GM19351 (cell line): ENCODE measurements around the gene FKBP5.
"Not testable (repeated sequence)": the region's sequence is repeated elsewhere in the genome, so short reads cannot be mapped to it uniquely, and the experiment has no call there.

ENCODE experiments used
- ATAC-seq: cut with Tn5 transposase; IDR thresholded peaks from one replicate; pipeline ENCODE4 v1.9.1; 2021; ENCODE audit warnings: mild to moderate bottlenecking, moderate library complexity; ENCODE audit not compliant: unreplicated experiment

FKBP5 gene

DNA sequence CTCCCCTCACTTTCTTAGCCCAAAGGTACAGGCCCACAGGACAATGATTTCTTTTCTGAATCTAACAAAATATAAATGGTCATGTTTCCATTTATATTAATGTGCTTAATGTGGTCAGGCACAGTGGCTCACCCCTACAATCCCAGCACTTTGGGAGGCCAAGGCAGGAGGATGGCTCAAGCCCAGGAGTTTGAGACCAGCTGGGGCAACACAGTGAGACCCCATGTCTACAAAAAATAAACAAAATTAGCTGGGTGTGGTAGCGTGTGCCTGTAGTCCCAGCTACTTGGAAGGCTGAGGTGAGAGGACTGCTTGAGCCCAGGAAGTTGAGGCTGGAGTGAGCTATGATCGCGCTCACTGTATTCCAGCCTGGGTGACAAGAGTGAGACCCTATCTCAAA lies 98.8 kb downstream of the FKBP5 start:
- no peak for ATAC-seq

DNA sequence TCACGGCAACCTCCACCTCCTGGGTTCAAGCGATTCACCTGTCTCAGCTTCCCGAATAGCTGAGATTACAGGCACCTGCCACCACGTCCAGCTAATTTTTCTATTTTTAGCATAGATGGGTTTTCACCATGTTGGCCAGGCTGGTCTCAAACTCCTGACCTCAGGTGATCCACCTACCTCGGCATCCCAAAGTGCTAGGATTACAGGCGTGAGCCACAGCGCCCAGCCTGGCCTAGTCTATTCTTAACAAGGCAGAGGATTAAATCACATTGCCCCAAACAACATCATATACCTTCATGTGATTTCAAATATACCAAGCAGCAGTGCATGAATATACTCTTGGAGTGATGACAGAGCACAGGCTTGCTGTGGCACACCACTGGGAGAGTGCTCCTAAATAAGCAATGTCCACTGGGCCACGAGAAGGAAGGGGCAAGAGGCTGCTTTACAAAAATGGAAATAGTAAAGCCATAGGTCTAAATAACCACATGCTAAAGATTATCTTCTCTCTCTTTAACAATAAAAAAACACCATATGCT lies 99.4 kb downstream of the FKBP5 start:
- ATAC-seq = no peak

DNA sequence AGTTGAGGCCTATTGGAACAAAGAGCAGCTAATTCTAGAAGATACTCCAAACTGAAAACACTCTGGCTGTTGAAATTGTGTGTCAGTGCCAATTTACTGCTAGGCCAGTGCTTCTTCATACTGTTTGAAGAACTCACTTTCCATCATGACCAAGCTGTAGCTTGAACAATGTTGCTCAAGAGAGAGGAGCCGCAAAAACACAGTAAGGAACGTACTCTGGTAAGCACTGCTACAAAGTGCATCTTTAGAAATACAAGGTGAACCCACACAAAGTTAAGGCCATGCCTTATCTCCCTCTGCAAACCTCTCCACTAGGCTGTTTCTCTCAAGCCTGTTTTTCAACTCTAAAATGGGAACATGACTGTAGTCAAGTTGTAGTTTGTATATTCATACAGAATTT lies 101.5 kb downstream of the FKBP5 start:
- ATAC-seq = no peak

DNA sequence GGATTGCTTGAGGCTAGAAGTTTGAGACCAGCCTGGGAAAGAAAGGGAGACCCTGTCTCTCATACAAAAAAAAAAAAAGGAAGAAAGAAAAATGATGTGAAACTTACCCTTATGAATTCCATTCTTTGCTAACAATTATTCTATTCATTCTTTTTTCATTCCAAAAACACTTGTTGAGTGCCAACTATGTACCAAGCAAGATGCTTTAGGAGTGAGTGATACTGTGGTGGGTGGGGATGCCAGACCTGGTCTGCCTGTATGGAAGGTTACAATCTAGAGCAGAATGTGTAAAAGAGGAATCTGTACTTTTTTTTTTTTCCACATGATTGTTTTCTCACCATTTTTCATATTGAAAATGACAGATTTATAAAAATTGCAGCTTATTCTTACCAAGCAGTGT lies 102.2 kb downstream of the FKBP5 start:
- no peak for ATAC-seq

DNA sequence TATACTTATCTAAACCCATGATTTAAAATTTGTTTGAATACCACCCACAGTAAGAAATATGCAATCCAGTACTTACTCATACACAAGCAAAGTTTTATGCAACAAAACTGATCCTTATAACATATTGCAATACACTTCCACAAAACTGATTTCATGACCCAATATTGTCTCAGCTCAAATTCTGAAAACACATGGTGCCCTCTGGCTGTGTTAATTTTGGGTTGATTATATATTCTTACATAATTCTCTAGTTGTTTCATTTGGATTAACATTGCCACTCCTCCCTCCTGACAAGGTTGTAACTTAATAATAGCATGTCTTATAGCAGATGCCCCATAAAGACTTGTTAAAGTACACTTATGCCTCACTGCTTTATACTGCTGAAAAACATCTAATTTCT lies 103.1 kb downstream of the FKBP5 start:
- ATAC-seq = no peak

DNA sequence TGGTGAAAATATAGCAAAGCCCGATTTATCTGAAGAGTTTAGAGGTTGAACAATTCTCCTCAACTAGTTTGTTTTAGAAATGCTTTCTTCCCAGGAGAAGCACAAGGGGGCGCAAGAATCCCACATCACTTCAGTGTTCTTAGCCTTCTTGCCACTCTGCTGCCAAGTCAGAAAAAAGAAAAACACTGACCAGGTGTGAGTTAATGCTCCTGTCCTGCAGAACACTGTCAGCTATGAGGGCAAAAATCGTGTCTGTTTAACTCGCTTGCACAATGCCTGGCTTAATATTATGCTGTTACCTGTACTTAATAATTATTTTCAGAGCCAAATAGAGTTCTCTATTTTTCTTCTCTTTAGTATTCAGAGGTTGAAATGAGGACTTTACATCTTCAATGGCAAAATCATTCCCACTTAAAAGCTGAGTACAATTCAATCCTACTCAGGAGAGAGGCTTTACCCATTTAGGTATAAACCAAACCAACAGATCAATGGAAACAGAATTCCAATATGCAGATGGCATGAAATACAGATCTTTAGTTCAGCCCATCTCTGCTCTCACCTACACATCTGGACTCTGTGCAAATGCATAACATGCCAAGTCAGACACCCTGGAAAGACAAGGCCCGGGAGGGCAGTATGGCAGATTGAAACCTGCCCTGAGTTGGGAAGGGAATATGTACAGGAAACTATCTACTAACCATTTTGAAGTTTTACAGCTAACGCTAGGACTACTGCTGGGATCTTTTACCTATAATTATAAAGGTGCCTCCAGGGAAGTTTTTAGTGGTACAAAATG lies 104.6 kb downstream of the FKBP5 start:
- ATAC-seq = no peak

DNA sequence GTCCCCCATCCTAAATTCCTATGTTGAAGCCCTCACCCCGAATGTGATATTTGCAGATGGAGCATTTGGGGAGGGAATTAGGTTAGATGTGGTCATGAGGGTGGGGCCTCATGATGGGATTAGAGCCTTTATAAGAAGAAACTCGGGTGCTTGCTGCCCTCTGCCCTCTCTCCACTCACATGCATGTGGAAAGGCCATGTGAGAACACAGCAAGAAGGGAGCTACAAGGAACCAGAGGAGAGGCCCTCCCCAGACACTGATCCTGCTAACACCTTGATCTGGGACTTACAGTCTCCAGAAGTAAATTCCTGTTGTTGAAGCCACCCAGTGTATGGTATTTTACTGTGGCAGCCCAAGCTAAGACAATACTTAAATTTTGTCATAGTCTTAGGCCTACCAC lies 106.4 kb downstream of the FKBP5 start:
- no peak for ATAC-seq

DNA sequence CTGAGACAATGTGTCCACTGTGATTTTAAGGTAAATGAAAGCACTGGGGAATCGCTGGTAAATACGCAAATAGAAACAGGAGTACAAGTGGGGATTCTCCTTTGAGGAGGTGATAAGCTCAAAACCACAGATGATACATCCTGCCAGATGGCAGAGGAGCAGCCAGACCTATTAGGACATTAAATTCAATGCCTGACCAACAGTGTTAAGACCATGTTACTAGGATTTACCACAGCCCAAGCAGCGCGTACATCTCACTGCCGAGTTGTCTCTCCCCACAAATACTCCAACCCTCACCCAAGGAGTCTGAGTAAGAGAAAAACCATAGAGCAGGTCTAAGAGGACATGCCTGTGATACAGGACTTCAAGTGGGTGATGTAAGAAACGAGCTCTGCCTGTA lies 107.1 kb downstream of the FKBP5 start:
- ATAC-seq = no peak

DNA sequence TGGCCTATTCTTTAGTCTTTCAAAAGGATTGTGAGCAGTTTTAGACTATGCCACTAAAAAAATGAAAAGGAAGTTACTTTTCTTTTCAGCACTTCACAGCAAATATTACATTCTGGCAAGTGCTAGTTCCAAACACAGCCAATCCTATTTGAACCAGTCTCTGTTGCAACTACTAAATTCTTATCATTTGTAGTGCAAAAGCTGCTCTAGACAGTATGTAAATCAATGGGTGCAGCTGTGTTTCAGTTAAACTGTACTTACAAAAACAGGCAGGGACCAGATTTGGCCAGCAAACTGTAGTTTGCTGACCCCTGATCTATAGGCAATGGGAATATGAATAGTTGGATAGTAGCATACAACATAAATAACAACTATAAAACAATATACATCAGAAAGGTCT lies 107.9 kb downstream of the FKBP5 start:
- ATAC-seq = no peak

DNA sequence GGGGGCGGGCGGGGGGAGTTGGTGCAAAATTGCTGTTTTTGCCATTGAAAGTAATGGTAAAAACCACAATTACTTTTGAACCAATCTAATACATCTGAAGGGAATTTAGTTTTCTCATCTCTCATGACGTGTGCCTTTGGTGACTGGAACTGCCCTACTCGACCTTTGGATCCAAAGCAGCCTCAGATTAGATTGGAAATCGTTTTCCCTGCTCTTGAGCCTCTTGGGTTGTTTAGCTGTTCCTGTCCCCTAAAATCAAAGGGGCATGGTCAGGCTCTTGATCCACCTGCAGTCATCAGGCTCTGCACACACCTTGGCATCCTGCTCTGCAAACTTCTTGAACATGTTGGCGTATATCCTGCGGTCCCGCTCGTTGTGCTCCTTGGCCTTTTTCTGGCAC lies 112.0 kb downstream of the FKBP5 start:
- ATAC-seq = no peak

DNA sequence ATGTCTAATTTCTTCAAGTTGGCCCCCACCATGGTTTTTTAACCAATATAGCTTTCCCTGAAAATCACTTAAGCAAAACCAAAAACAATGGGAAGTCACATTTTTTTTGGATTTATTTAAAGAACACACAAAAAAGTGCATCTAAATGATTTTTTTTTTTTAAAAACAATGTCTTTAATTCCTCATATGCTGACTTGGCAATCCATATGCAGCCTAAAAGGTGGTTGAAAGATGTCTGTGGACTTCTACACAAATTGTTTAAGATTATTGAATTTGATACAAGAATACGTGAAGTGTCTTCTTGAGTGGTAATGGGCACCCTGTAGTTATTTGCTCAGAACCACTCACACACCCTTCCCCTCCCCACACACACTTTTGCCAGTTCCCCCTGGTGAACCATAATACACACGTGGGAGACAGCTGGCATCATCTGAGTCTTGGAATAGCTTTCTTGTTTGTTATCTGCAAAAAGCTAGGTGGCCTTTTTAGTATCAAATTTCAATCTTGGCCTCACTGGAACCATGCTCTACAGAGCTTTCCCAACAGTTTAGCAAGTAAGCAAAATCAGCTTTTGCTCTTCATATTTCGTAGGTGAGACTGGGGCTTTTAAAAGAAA lies 115.1 kb downstream of the FKBP5 start:
- ATAC-seq = no peak

DNA sequence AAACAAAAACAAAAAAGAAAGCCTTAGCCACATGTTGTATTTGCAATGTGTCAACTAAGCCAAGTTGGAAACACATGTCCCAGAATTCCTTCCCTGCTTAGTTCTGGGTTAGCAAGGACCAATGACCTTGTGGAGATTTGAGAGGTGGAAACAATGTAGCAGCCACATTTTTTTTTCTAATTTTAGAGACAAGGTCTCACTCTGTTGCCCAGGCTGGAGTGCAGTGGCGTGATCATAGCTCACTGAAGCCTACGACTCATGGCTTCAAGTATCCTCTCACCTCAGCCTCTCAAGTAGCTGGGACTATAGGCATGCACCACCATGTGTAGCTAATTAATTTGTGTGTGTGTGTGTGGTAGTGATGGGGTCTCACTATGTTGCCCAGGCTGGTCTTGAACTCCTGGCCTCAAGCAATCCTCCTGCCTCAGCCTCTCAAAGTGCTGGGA lies 117.8 kb downstream of the FKBP5 start:
- not testable (repeated sequence) for ATAC-seq

DNA sequence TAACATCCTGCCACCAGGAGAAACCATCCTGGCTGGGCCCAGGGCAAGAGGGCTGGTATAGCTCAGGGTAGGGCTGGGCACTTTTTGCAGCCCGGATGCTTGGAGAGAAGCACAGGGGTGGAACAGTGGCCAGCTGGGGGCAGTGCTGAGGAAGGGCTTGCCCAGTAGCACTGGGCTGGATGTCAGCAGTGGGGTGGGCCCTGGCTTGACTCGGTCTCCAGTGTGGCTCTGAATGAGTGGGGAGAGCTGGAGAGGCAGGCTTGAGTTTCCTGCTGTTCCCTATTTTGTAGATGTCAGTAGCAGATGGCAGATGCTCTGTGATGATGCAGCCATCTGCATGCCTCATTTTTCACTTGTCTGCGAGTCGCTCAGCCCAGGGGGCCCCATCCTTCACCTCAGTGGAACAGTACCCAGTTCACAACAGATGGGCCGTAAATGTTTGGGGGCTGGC lies 119.7 kb downstream of the FKBP5 start:
- no peak for ATAC-seq

DNA sequence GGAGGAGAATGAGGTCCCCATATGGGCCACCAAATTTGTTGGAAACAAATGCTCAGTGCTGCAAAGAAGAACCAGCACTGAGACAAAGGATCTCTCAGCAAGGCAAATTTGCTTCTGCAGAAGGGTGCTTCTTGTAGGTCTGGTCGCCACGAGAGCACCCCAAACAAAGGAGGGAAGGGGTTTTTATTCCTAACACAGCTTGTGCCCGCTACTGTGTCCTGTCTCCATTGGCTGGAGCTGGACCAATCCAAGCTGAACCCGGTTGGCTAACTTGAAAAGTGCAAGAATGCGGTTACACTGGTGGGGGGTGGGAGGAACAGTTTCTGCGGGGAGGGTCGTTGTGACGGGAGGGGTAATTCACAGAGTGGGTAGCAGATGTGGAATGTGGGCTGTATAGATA lies 121.9 kb downstream of the FKBP5 start:
- no peak for ATAC-seq

DNA sequence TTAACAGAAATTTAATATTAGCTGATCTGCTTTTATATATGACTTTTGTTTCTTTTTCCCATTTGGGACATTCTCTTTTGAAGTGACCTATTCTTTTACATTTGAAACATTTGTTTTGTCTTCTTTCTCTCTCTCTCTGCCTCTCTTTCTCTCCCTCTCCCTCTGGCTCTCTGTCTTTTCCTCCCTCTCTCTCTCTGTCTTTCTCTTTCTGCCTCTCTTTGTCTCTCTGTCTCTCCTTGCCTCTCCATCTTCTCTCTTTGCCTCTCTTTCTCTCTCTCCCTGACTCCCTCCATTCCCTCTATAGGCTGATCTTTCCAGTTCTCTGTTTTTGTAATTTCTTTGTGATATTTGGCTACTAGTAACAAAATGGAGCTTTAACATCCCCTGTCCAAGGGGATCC lies 124.0 kb downstream of the FKBP5 start:
- no peak for ATAC-seq

DNA sequence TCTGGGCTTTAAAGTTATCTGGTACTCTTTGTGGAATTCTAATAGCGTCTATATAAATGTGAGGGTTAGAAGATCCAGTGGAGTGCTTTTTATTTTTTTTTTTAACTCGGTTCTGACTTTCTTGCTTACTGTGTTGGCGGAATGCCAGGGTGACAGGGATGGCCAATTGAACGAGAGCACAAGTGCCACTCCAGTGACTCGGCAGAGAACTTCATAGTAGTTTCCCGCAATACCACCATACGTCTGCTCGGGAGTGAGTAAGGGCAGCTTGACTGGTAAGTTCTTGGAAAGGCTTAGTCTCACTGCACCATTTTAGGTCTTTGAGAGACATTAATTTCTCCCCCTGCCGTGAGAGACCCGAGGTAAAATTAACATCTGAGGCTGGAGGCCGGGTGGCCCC lies 126.7 kb downstream of the FKBP5 start:
- ATAC-seq = no peak

DNA sequence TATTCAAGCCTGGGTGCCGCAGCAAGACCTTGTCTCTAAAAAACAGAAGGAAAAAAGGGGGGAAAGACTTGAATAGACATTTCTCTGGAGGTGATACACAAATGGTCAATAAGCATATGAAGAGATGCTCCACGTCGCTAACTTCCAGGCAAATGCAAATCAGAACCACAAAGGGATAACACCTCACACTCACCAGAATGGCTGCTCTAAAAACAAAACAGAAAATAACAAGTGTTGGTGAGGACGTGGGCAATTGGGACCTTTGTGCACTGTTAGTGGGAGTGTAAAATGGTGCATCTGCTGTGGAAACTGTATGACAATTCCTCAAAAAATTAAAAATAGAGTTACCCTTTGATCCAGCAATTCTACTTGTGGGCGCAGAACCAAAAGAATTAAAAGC lies 127.6 kb downstream of the FKBP5 start:
- ATAC-seq = no peak

DNA sequence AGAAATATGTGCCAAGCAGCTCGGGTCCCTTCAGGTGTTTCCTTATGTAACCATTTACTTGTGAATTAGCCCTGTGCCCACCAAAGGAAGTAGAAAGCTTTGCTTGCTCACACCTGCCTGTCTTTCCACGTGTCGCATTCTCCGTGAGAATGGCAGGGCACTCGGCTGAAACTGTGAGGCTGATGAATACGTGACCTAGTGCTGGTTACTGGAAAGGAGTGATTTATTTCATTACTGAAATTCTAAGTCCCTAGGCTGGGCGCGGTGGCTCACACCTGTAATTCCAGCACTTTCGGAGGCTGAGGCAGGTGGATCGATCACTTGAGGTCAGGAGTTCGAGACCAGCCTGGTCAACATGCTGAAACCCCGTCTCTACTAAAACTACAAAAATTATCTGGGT lies 130.1 kb downstream of the FKBP5 start:
- ATAC-seq = no peak

DNA sequence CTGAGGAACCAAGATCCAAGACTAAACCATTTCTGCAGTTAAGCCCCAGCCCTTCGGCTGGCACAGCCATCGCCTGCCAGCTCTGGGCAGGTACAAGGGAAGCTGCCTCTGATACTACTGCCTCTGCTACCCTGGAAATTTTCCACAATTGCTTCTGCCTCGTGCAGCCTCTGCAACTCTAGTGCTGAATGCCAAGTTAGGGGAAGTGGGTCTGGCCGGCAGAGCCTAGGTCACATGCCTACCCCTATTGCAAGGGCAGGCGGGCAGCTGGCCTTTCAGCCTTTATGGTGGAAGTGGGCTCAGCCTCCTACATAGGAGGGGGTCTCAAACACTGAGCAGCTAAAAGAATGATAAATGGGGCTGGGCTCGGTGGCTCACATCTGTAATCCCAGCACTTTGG lies 131.5 kb downstream of the FKBP5 start:
- ATAC-seq = no peak

DNA sequence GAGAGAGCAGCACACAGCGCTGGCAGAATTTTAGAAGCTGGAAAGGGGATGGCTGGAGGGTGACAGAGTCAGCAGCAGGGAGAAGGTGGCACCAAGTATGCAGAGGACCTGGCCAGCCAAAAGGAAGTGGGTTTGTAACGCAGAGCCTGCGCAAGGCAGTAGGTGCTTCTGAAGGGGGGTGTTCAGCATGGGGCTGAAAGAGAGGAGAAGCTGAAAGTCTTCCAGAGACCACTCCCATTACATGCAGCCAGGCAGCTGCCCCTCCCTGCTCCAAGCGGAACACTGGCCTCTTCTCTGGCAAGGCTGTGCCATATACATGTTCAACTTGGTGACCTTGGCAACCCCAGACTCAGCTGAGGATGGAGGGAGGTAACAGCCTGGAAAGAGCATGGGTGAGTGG lies 133.9 kb downstream of the FKBP5 start:
- no peak for ATAC-seq

DNA sequence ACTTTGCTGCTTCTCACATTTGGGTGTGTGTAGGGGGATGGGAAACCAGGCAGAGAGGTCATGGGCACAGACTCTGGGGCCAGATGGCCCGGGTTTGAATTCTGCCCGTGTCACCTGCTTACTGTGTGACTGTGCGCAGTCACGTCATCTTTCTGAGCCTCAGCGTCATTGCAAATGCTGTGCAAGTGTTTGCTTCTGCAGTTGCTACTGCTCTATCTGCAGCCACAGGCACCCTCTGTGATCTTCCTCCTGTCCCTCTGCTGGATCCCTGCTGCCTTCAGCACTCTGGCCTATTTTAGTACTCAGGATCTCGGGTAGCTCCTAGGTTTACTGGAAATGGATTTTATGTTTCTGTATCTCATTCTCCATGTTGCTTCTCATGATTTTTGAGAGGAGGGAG lies 135.4 kb downstream of the FKBP5 start:
- no peak for ATAC-seq

DNA sequence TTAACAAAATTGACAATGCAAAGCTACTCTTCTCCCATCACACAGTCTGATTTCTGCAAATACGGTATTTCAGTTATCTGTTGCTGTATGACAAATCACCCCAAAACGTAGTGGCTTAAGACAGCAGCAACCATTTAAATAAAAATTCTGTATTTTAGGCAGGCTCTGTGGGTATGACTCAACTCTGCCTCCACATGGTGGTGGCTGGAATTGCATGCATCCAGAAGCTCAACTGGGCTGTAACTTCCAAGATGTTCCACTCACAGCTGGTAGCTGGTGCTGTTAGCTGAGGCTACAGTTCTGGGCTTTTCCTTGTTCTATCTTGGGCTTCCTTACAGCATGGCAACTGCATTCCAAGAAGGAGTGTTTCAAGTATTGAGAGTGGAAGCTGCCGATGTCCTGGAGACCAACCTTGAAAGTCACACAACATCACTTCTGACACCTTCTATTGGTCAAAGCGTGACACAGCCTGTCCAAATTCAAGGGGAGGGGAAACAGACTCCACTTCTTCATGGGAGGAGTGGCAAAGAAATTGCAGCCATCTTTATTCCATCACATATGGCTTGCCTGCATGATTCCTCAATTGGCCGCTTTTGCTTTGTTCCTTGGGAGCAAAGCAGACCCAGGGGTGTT lies 136.3 kb downstream of the FKBP5 start:
- ATAC-seq = no peak
